Measurements from ENCODE around the gene SYNGR1. TPM values are rescaled to one million over a fixed set of nuclear protein-coding genes. Genes with fewer than 3 reads are reported as not detected.

The SYNGR1 gene, protein sequence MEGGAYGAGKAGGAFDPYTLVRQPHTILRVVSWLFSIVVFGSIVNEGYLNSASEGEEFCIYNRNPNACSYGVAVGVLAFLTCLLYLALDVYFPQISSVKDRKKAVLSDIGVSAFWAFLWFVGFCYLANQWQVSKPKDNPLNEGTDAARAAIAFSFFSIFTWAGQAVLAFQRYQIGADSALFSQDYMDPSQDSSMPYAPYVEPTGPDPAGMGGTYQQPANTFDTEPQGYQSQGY
- 10 to 100 TPM in 1 of 4 donors, 1 to 10 TPM in 3; 3.9 to 22.0 (median 6.8) TPM for total RNA-seq

- TF ChIP-seq CTCF (IDR thresholded peaks at IDR 0.05) (no peak), POLR2A (IDR thresholded peaks at IDR 0.05) (peak in 1 of 2 donors; percentile 20)
- Histone ChIP-seq H3K4me1 (peaks cover 14 to 17% of the 10 kb centered on the region in 2 donors), H3K27ac (peak within 1 kb of the TSS in 1 of 3 donors; percentile 46), H3K4me3 (replicated peaks in 1 of 3) (peak within 1 kb of the TSS in 2 of 3 donors; percentile 68 to 75), H3K9me3 (no peaks in the 10 kb centered on the region), H3K36me3 (no peaks in the 10 kb centered on the region), H3K27me3 (no peaks in the 10 kb centered on the region)
- intact Hi-C loops (cut with DNase I): loop anchor here (5.0 kb wide), 1 partner anchor 177 kb away; no protein-coding TSS in a partner anchor
- DNase-seq: peak; percentile 12 to 13
- 2 to 12% methylated on average over 9 to 23 of the region's 87 CpGs for WGBS, 2 donors
Observed at GRCh38 chr22:39349967-39350726, at the start of gene SYNGR1. SYNGR1 (plus strand) TSS chr22:39349991; CDS start chr22:39350011, 20 bp downstream.

DNA sequence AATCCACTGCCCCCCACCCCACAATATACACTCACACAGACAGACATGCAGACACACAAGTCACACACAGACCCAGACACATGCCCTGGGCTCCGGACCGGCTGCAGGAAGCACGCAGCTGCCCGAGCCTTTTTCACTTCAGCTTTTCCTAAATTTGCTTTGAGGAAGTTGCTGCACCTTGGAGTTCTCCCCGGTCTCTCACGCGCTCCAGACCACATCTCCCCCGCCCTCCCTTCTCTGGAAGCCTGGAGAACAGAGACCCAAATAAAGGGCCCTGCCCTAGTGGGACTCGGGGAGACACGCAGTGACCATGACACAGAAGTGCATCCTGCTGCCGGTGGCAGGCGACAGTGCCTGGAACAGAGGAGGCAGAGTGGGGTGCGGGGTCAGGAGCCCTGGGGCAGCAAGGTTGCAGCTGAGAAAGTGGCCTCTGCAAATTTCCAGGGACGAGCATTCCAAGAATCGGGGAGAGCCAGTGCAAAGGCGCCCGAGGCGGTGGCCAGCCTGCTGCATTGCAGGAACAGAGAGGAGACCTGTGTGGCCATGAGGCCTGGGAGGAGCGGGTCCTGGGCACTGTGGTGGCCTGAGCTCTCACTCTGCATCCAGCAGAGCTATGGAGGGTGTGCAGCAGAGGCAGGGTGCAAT, 49.5 kb upstream of the SYNGR1 start:
- intact Hi-C loops (cut with DNase I): loop anchor here (10.0 kb wide), 1 partner anchor 436 kb away; no protein-coding TSS in a partner anchor
- DNase-seq: no peak
- Histone ChIP-seq H3K27ac (peak overlapping the region in 1 of 3 donors; percentile 23), H3K4me3 (replicated peaks in 1 of 3) (no peak overlapping the region), H3K36me3 (no peaks in the 10 kb centered on the region), H3K9me3 (no peaks in the 10 kb centered on the region), H3K4me1 (peaks cover 11 to 25% of the 10 kb centered on the region in 2 donors), H3K27me3 (no peaks in the 10 kb centered on the region)
- TF ChIP-seq CTCF (IDR thresholded peaks at IDR 0.05): no peak
- TF ChIP-seq POLR2A (IDR thresholded peaks at IDR 0.05): no peak
- 36 to 50% methylated on average over 18 to 19 of the region's 19 CpGs for WGBS, 2 donors

- Histone ChIP-seq H3K4me3 (replicated peaks in 1 of 3) (no peak overlapping the region), H3K36me3 (no peaks in the 10 kb centered on the region), H3K27me3 (no peaks in the 10 kb centered on the region), H3K9me3 (no peaks in the 10 kb centered on the region), H3K4me1 (peaks cover 11 to 25% of the 10 kb centered on the region in 2 donors), H3K27ac (no peak overlapping the region)
- no peak for DNase-seq
- intact Hi-C loops (cut with DNase I): loop anchor here (10.0 kb wide), 1 partner anchor 436 kb away; no protein-coding TSS in a partner anchor
- TF ChIP-seq CTCF (IDR thresholded peaks at IDR 0.05) (no peak), POLR2A (IDR thresholded peaks at IDR 0.05) (no peak)
- 71 to 84% methylated on average over 9 of the region's 9 CpGs for WGBS, 2 donors
Observed at GRCh38 chr22:39301108-39301507, 48.7 kb upstream of the SYNGR1 start.

GRCh38 chr22:39301926-39302325, 47.9 kb upstream of the SYNGR1 start:
- 76 to 85% methylated on average over 4 to 7 of the region's 7 CpGs for WGBS, 2 donors
- Histone ChIP-seq H3K27ac (no peak overlapping the region), H3K27me3 (no peaks in the 10 kb centered on the region), H3K9me3 (no peaks in the 10 kb centered on the region), H3K4me1 (peaks cover 9 to 21% of the 10 kb centered on the region in 2 donors), H3K4me3 (replicated peaks in 1 of 3) (no peak overlapping the region), H3K36me3 (no peaks in the 10 kb centered on the region)
- no peak for DNase-seq
- TF ChIP-seq POLR2A (IDR thresholded peaks at IDR 0.05) (no peak), CTCF (IDR thresholded peaks at IDR 0.05) (no peak)
- intact Hi-C loops (cut with DNase I): loop anchor here (10.0 kb wide), 1 partner anchor 437 kb away; no protein-coding TSS in a partner anchor

Measured in thyroid gland (tissue), 4 donors.